Neuronal stem cell (in vitro differentiated cells): ENCODE results near the gene MAPRE3.

Experiments
- DNase-seq: peaks from one replicate; pipeline ENCODE4 v3.0.0-alpha.2; 2013; ENCODE audit warnings: low spot score
- H2AFZ ChIP-seq: one replicate; pipeline ENCODE4 v1.6.1; 2013; ENCODE audit warnings: mild to moderate bottlenecking, low read length, inconsistent platforms
- H2AK5ac ChIP-seq: 2 replicates; pipeline ENCODE4 v1.6.1; 2013; ENCODE audit warnings: low read depth, mild to moderate bottlenecking, inconsistent platforms, low read length, moderate library complexity, mixed read lengths
- H2BK120ac ChIP-seq: 2 replicates; pipeline ENCODE4 v1.6.1; 2013; ENCODE audit warnings: low read depth, mild to moderate bottlenecking, inconsistent platforms, low read length, moderate library complexity, mixed read lengths
- H2BK12ac ChIP-seq: one replicate; pipeline ENCODE4 v1.6.1; 2013; ENCODE audit warnings: low read length, inconsistent platforms
- H2BK15ac ChIP-seq: 2 replicates; pipeline ENCODE4 v1.6.1; 2013; ENCODE audit warnings: mild to moderate bottlenecking, low read length, inconsistent platforms, mixed read lengths
- H2BK5ac ChIP-seq: one replicate; pipeline ENCODE4 v1.6.1; 2013; ENCODE audit warnings: inconsistent platforms, mild to moderate bottlenecking, low read length, moderate library complexity
- H3K14ac ChIP-seq: one replicate; pipeline ENCODE4 v1.6.1; 2013; ENCODE audit warnings: low read length, inconsistent platforms
- H3K18ac ChIP-seq: 2 replicates; pipeline ENCODE4 v1.6.1; 2013; ENCODE audit warnings: low read length, inconsistent platforms
- H3K23ac ChIP-seq: 2 replicates; pipeline ENCODE4 v1.6.1; 2013; ENCODE audit warnings: low read depth, mild to moderate bottlenecking, mixed read lengths, low read length, inconsistent platforms; ENCODE audit not compliant: poor library complexity
- H3K27ac ChIP-seq: replicated peaks from 3 replicates; pipeline ENCODE4 v1.5.1; 2013; ENCODE audit warnings: low read length, inconsistent platforms
- H3K27me3 ChIP-seq, 3 experiments: 2 replicates each; pipeline ENCODE4 v1.6.1; 2013; ENCODE audit warnings: low read length in 3 of 3, mild to moderate bottlenecking in 2 of 3, inconsistent platforms in 1 of 3, low read depth in 1 of 3, mixed read lengths in 1 of 3, moderate library complexity in 1 of 3; ENCODE audit not compliant: control insufficient read depth in 3 of 3, insufficient read depth in 3 of 3
- H3K36me3 ChIP-seq, 2 donors: replicated peaks in 1 of 2; 2 replicates each; pipeline ENCODE4 v1.6.1; 2013; ENCODE audit warnings: low read length in 2 of 2; ENCODE audit not compliant: control insufficient read depth in 2 of 2, insufficient read depth in 2 of 2
- H3K4ac ChIP-seq: 2 replicates; pipeline ENCODE4 v1.6.1; 2013; ENCODE audit warnings: inconsistent platforms, mild to moderate bottlenecking, low read length, moderate library complexity
- H3K4me1 ChIP-seq, 2 donors: 1 replicate in 1 of 2; 2 replicates in 1 of 2; pipeline ENCODE4 v1.6.1; 2013; ENCODE audit warnings: low read length in 2 of 2, low read depth in 1 of 2; ENCODE audit not compliant: control insufficient read depth in 2 of 2, insufficient read depth in 1 of 2
- H3K4me2 ChIP-seq: one replicate; pipeline ENCODE4 v1.6.1; 2013; ENCODE audit warnings: mild to moderate bottlenecking, low read length, inconsistent platforms; ENCODE audit not compliant: insufficient read depth, poor library complexity, severe bottlenecking
- H3K4me3 ChIP-seq, 2 donors: 2 replicates each; pipeline ENCODE4 v1.5.1; 2013; ENCODE audit warnings: low read length in 2 of 2, mild to moderate bottlenecking in 2 of 2, inconsistent platforms in 1 of 2, moderate library complexity in 1 of 2
- H3K79me1 ChIP-seq: one replicate; pipeline ENCODE4 v1.6.1; 2013; ENCODE audit warnings: low read depth, mild to moderate bottlenecking, inconsistent platforms, low read length, moderate library complexity
- H3K9ac ChIP-seq: one replicate; pipeline ENCODE4 v1.6.1; 2013; ENCODE audit warnings: mild to moderate bottlenecking, low read depth, low read length, inconsistent platforms; ENCODE audit not compliant: poor library complexity
- H3K9me3 ChIP-seq, 2 donors: replicated peaks in 1 of 2; 2 replicates each; pipeline versions ENCODE3 to v1.6.1; 2013; ENCODE audit warnings: low read length in 2 of 2, mild to moderate bottlenecking in 2 of 2, inconsistent platforms in 1 of 2, low read depth in 1 of 2, mixed read lengths in 1 of 2, moderate library complexity in 1 of 2; ENCODE audit not compliant: control insufficient read depth in 2 of 2, insufficient read depth in 1 of 2
- H4K8ac ChIP-seq: one replicate; pipeline ENCODE4 v1.6.1; 2013; ENCODE audit warnings: low read depth, mild to moderate bottlenecking, inconsistent platforms, low read length, moderate library complexity
- H4K91ac ChIP-seq: one replicate; pipeline ENCODE4 v1.6.1; 2013; ENCODE audit warnings: low read length, low read depth, mild to moderate bottlenecking, inconsistent platforms; ENCODE audit not compliant: poor library complexity
- WGBS, 2 donors: extraction: QIAGEN DNeasy Blood & Tissue Kit; methylation state at CpG; one replicate each; pipeline ENCODE4 v1.1.7; 2013; ENCODE audit warnings: missing lambda C conversion rate in 2 of 2, mixed read lengths in 1 of 2; ENCODE audit not compliant: insufficient read length in 2 of 2, insufficient replicate concordance in 1 of 2; ENCODE audit errors: extremely low coverage in 2 of 2; 5-methylcytosine and 5-hydroxymethylcytosine counted together

The MAPRE3 gene

DNA sequence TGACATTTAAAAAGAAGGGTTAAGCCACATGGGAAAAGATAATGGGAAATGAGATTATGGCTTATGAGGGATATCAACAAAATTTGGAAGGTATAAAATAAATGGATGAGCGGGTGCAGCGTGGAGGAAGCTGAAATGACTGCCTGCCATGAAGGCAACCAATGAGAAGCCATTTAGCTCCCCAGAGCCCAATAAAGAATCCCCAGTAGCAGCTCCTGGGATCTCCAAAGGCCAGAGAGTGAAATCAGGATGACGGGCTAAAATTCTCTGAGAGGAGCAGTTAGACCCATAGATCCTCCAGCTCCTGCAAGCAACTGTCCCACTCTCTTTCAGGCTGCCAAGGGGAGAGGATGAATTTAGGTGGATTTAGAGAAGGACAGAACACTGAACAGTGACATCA is 12.9 kb upstream of the MAPRE3 start:
- Histone ChIP-seq H2AFZ (no peak overlapping the region), H3K4me2 (no peak overlapping the region), H3K9me3 (no peaks in the 10 kb centered on the region), H3K27ac (no peak overlapping the region), H3K14ac (no peak overlapping the region), H3K36me3 (no peaks in the 10 kb centered on the region), H2AK5ac (no peak overlapping the region), H3K79me1 (no peaks in the 10 kb centered on the region), H3K27me3 (peaks cover 0 to 20% (median 0%) of the 10 kb centered on the region in 3 experiments), H4K8ac (no peak overlapping the region), H3K18ac (no peak overlapping the region), H2BK15ac (no peak overlapping the region), H3K4me3 (no peak overlapping the region), H3K9ac (no peak overlapping the region), H2BK5ac (no peak overlapping the region), H3K4me1 (peaks cover 0 to 2% of the 10 kb centered on the region in 2 donors), H2BK120ac (no peak overlapping the region), H3K4ac (no peak overlapping the region), H3K23ac (no peak overlapping the region), H4K91ac (no peak overlapping the region), H2BK12ac (no peak overlapping the region)
- WGBS, 2 donors: no CpG with 5 or more reads among the region's 3 CpGs
- no peak for DNase-seq

DNA sequence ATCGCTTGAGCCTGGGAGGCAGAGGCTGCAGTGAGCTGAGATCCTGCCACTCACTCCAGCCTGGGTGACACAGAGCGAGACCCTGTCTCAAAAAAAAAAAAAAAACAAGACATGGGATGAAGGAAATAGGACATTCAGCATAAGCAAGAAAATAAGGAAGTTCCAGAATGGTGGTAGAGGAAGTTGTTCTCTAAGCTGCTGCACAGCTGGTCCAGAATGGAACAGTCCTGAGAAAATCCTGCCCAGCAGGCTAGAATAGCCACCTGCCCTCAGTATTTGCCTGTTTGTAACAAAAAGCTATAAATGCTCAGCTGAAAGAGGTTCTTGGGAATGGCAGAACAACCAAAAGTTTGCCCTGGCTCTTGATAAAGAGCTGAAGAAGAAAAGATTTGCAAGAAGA is 11.1 kb upstream of the MAPRE3 start:
- Histone ChIP-seq H2BK5ac (no peak overlapping the region), H3K4me1 (peaks cover 0 to 2% of the 10 kb centered on the region in 2 donors), H2AK5ac (no peak overlapping the region), H3K79me1 (no peaks in the 10 kb centered on the region), H3K27ac (no peak overlapping the region), H2BK15ac (no peak overlapping the region), H3K23ac (no peak overlapping the region), H3K4ac (no peak overlapping the region), H2AFZ (no peak overlapping the region), H2BK120ac (no peak overlapping the region), H4K8ac (no peak overlapping the region), H3K18ac (no peak overlapping the region), H3K9ac (no peak overlapping the region), H3K4me2 (no peak overlapping the region), H3K9me3 (no peaks in the 10 kb centered on the region), H3K36me3 (no peaks in the 10 kb centered on the region), H2BK12ac (no peak overlapping the region), H3K27me3 (peaks cover 0 to 20% (median 0%) of the 10 kb centered on the region in 3 experiments), H4K91ac (no peak overlapping the region), H3K14ac (no peak overlapping the region), H3K4me3 (no peak overlapping the region)
- WGBS, 2 donors: no CpG with 5 or more reads among the region's 2 CpGs
- DNase-seq: no peak

GRCh38 chr2:26964446-26965130 is 5.8 kb upstream of the MAPRE3 start:
- Histone ChIP-seq H4K91ac (no peak overlapping the region), H3K27me3 (peaks cover 0 to 23% (median 0%) of the 10 kb centered on the region in 3 experiments), H3K14ac (no peak overlapping the region), H2AK5ac (no peak overlapping the region), H3K79me1 (no peaks in the 10 kb centered on the region), H4K8ac (no peak overlapping the region), H3K9ac (no peak overlapping the region), H3K36me3 (no peaks in the 10 kb centered on the region), H2BK12ac (no peak overlapping the region), H3K18ac (no peak overlapping the region), H3K4me2 (no peak overlapping the region), H2BK5ac (no peak overlapping the region), H3K23ac (no peak overlapping the region), H3K9me3 (no peaks in the 10 kb centered on the region), H3K4me3 (no peak overlapping the region), H3K4ac (no peak overlapping the region), H2BK15ac (no peak overlapping the region), H3K4me1 (peaks cover 0 to 2% of the 10 kb centered on the region in 2 donors), H2BK120ac (no peak overlapping the region), H2AFZ (no peak overlapping the region), H3K27ac (no peak overlapping the region)
- DNase-seq: no peak
- no CpG with 5 or more reads among the region's 3 CpGs for WGBS, 2 donors

DNA sequence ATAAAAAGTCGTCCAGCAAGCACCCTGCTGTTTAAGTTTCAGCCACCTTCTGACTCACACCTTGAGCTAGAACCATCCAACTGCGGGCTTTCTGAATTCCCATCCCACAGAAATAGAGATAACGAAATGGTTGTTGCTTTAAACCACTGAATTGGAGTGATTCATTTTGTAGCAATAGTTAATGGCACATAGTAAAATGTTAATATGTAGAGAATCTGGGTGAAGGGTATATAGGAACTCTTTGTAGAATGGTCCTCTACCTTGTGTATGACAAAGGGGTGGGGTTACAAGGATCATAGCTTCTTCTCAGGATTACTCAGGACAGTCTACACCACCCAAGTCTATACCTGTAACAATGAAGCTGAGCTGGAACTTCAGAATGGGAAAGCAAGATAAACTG is 2.4 kb upstream of the MAPRE3 start:
- Histone ChIP-seq H2BK5ac (no peak overlapping the region), H4K91ac (no peak overlapping the region), H3K4me2 (no peak overlapping the region), H3K4ac (no peak overlapping the region), H3K23ac (no peak overlapping the region), H2BK120ac (no peak overlapping the region), H3K79me1 (no peaks in the 10 kb centered on the region), H3K27ac (no peak overlapping the region), H3K18ac (no peak overlapping the region), H3K4me1 (peaks cover 0 to 7% of the 10 kb centered on the region in 2 donors), H3K14ac (no peak overlapping the region), H3K9me3 (no peaks in the 10 kb centered on the region), H2AK5ac (no peak overlapping the region), H3K9ac (no peak overlapping the region), H3K36me3 (no peaks in the 10 kb centered on the region), H2BK12ac (no peak overlapping the region), H4K8ac (no peak overlapping the region), H2AFZ (no peak overlapping the region), H3K27me3 (peaks cover 0 to 12% (median 0%) of the 10 kb centered on the region in 3 experiments), H2BK15ac (no peak overlapping the region), H3K4me3 (no peak overlapping the region)
- no CpG with 5 or more reads among the region's 3 CpGs for WGBS, 2 donors
- DNase-seq: no peak
